ENCODE data around the gene OR5AU1.

GRCh38 chr14:21133901-21134300 lies 22.0 kb downstream of the OR5AU1 start:
- TF ChIP-seq, protein P1, sequence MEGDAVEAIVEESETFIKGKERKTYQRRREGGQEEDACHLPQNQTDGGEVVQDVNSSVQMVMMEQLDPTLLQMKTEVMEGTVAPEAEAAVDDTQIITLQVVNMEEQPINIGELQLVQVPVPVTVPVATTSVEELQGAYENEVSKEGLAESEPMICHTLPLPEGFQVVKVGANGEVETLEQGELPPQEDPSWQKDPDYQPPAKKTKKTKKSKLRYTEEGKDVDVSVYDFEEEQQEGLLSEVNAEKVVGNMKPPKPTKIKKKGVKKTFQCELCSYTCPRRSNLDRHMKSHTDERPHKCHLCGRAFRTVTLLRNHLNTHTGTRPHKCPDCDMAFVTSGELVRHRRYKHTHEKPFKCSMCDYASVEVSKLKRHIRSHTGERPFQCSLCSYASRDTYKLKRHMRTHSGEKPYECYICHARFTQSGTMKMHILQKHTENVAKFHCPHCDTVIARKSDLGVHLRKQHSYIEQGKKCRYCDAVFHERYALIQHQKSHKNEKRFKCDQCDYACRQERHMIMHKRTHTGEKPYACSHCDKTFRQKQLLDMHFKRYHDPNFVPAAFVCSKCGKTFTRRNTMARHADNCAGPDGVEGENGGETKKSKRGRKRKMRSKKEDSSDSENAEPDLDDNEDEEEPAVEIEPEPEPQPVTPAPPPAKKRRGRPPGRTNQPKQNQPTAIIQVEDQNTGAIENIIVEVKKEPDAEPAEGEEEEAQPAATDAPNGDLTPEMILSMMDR (IDR thresholded peaks at IDR 0.05) = no peak
- no peak for TF ChIP-seq POLR2A (IDR thresholded peaks at IDR 0.05)
